Lower leg skin (tissue), 3 donors: Measurements from ENCODE around the gene ITM2C.

Source experiments
- POLR2A ChIP-seq, 2 donors: fragments of 450-650 bp; IDR thresholded peaks; one replicate each; pipeline ENCODE4 v1.6.1; 2016 to 2017; ENCODE audit warnings: antibody characterized with exemption in 2 of 2, mild to moderate bottlenecking in 1 of 2, moderate library complexity in 1 of 2
- TF ChIP-seq, protein P1 (sequence below), 3 donors: fragments of 450-650 bp; IDR thresholded peaks; one replicate each; pipeline ENCODE4 v1.5.1; 2016; ENCODE audit warnings: antibody characterized with exemption in 3 of 3, mild to moderate bottlenecking in 3 of 3, moderate library complexity in 2 of 3

- TF ChIP-seq, protein P1, sequence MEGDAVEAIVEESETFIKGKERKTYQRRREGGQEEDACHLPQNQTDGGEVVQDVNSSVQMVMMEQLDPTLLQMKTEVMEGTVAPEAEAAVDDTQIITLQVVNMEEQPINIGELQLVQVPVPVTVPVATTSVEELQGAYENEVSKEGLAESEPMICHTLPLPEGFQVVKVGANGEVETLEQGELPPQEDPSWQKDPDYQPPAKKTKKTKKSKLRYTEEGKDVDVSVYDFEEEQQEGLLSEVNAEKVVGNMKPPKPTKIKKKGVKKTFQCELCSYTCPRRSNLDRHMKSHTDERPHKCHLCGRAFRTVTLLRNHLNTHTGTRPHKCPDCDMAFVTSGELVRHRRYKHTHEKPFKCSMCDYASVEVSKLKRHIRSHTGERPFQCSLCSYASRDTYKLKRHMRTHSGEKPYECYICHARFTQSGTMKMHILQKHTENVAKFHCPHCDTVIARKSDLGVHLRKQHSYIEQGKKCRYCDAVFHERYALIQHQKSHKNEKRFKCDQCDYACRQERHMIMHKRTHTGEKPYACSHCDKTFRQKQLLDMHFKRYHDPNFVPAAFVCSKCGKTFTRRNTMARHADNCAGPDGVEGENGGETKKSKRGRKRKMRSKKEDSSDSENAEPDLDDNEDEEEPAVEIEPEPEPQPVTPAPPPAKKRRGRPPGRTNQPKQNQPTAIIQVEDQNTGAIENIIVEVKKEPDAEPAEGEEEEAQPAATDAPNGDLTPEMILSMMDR (IDR thresholded peaks at IDR 0.05): no peak
- no peak for TF ChIP-seq POLR2A (IDR thresholded peaks at IDR 0.05)
Observed at GRCh38 chr2:230877116-230877758, 12.5 kb downstream of the ITM2C start.
